Activated T-cell treated with anti-CD3 and anti-CD28 coated beads for 1 hour (primary cell): Measurements from ENCODE around the gene PALLD.

ENCODE experiments used
- DNase-seq: peaks from one replicate; pipeline ENCODE4 v3.0.0-alpha.2; 2020; ENCODE audit warnings: low read depth

Gene PALLD

DNA sequence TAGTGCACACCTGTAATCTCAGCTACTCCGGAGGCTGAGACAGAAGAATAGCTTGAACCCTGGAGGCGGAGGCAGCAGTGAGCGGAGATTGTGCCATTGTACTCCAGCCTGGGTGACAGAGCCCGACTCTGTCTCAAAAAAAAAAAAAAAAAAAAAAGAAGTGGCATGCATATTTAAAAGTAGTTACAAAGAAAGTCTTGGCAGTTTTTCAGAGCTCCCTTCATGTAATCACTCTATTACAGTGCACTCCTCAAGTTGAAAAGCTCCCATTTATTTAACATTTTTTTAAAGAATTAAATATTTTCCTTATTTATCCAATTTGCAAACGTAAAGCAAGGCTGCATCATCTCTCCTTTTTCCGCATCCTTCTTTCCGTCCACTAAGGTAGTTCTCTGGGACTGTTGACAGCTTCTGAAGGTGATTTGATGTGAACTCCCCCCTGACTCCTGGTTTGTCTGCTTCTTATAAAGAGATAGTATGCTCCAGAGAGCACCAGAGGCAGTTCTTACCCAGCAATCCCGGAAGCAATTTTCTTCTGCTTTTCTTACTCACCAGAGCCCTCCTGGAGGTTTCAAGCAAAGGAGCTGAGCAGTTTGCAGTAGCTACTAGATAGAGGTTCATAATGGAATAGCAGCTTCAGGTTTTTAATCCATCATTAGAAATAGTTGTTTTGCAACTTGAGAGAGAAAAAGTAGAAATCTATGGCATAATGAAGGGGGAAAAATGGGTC, 151.0 kb downstream of the PALLD start:
- DNase-seq: no peak

DNA sequence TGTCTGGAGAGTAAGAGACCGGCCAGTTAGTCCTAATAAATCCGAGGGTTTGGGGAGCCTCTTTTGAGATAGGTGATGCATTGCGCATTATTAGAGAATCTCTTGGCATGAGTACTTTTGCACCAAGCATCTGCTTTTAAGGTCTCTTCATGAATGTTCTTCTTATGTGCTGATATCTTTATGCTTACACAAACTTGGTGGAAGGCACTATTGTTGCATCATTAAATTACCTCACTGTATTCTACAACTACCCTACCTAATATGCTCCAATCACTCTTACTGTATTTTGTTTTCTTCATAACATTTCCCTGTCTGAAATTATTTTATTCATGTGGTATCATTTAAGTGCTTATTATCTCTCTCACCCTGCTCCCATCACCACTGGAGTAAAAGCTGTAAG, 151.6 kb downstream of the PALLD start:
- DNase-seq: no peak

DNA sequence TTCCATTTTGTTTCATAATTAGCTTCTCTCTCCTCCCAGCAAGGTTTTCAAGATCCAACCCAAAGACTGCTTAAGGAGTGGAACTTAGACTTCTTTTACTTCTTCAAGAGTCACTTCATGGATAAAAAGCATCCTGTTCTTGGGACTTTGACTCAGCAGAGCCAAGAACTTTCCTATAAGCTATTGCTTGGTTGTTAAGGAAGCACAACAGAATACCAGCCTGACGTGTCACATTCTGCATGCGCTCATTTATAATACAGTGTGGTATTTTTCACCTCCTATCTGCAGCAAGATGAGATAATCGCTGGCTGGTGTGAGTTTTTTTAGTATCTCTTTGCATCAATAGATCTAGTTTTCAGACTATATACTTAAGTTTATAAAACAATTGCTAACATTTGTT, 152.1 kb downstream of the PALLD start:
- DNase-seq: no peak

DNA sequence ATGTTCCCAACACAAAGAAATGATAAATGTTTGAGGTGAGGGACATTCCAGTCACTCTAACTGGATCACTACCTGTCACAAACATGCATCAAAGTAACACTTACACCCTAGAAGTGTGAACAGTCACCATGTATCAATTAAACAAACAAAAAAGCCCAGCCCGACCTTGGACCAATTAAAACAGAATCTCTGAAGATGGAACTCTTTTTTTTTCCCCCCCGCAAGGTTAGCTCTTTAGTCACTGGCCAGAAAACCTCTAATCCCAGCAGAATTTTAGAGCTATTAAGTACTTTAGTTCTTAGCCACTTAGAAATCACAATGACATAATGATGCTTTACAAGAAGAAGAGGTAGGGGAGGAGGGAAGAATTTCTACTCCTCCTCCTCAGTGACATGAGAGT, 154.5 kb downstream of the PALLD start:
- DNase-seq: no peak

DNA sequence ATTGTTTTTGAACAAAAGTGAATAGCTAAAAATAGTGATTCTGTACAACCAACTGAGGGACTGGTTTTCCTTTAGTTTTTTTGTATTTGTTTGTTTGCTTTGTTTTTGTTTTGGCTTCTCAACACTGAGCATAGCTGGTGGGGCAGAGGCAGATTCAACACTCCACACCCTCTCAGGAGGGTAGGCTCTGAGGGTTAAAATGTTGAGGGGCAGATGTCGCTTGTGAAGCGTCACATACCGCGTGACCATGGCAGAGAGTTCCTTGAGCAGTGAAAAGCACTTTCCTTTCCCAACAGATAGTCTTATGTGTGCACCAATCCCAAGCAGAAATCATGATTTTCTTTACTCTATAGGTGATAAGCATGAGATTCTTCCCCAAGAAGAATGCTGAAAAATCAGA, 155.0 kb downstream of the PALLD start:
- no peak for DNase-seq

DNA sequence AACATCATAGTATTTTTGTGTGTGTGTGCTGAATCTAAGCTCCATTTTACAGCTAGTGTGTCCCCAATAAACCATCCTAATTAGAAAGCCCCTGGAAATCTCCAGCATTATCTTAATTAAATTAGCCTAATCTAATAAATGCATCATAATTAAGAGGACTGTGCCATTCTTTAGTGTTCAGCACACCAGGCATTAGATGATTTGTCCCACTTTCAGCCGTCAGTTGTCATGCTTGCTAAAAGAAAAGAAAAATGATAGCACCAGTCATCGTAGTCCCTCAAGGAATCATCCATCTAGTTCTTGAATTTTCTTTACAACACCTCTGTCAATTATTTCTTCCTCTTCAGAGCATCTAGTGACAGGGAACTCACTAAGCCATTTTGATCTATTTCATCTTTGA, 155.9 kb downstream of the PALLD start:
- DNase-seq: no peak

DNA sequence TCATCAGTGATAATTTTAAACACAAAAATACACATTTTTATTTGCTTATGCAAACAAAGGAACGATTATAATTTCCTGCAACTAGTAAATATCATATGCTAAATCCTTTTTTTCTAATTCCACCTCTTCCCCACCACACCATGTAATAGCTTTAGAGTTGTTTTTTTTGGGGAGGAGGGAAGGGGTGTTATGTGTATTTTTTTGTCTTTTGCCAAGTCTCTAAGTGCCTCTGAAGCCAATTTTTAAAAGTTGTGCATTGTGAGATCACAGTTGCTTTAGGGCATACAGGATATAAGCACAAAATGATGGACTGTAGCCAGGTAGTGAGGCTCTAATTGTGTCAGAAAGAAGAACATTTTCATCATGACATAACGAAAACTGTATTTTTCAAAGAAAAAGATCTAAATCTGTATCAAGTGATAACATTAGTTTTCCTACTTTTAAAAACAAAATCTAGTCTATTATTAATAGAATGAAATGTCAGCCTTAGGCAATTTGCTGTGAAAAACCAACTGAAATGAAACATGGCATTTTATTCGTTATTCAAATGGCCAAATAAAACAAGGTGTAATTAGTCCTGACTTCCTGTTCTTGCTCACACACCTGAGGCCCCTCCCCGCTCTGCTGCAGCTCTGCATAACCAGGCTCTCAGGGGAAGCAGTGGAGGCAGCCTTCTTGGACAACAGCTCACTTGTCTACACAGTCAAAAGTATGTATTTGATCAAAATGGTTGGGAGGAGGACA, 157.4 kb downstream of the PALLD start:
- no peak for DNase-seq

DNA sequence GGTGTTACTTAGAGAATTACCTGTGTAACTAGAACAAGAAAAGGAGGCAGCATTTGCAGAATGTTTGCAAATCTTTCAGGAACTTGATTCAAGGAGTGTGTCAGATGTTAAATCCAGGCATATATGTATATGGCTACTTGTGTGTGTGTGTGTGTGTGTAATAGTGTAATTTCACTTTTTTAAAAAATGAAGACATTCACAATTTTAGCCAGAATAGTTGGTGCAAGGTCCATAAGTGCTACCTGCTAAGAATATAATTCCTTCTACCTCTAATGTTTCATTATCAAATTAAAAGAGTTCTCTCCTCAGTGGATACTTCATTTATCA, 158.0 kb downstream of the PALLD start:
- DNase-seq: no peak

DNA sequence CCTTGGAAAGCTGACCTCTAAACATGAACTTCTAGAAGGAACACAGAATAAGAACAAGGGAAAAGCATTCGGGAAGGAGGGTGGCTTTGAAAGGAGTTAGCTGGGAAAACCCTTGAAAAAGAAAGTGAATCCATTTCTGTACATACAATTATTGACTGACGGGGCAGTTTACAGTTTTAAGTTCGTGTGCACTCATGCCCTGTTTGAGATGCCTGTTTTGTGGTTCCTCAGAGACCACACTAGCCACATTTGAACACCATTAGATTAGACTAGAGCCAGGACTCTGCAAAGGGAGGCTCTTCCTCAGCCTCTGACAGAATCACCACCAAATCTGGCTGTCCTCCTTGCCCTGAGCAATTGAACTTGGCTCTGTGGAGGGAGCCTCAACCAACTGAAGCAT, 158.3 kb downstream of the PALLD start:
- no peak for DNase-seq

DNA sequence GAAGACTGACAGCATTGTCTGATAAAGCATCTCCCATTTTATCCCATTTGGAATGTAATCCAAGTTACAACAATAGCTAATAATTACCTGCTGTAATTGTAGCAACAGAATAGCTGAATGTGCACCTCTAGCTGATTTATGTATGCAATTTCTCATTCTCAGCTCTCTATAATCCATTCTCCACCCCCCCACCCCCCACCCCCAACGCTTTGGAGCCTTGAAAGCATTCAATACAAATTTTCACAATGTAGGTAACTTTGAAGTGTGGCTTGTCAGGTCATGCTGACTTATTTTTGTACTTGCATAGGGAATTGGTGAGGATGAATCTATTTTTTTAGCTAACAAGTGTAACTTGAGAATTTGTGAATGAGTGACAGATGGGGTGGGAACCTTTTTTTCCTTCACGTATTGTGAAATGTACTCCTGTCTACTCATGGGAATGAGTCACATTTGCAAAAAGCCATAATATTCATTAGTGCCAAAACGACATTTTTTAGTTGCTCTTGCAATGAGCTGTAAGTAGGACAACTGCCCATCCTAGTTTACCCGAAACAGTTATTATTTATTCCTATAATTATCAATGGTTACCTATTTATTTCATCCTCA, 159.3 kb downstream of the PALLD start:
- no peak for DNase-seq

DNA sequence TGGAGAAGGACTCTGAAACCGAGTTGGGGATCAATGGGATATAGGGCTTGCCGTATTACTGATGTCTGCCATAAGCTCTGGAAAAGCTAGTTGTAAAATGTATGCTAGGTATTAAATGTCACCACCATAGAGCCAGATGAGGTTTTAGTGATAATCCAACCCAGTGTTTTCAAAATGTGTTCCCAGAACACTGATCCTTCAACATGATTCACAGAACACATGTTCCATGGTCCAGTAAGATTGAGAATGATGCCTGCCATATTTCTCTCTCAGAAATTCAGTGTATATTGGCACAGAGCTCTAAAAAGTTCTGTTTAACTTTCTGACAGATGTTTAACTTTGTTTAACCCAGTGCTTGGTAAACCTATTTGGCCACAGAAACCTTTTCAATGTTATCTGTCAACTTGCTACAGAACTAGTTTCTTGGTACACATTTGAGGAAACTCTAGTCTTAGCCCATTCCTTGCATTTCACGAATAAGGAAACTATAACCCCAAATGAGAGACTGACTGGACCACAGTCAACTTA, 160.2 kb downstream of the PALLD start:
- no peak for DNase-seq

DNA sequence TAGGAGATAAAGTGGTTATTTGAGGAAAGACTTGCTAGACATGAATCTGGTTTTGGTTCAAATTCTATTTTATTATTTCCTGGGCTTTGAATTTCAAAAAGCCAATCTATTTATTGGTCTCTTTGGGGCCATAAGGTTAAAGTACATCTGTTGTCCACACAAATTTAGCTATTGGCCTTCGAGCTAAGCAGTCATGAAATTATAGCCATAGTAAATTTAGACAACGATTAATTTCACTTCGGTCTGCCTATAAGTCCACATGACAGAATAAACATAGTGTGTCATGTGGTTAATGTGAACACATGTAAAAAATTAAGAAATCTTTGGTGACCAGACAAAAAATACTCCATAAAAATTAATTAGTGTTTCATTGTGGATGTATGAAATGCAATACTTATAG, 161.9 kb downstream of the PALLD start:
- DNase-seq: no peak

DNA sequence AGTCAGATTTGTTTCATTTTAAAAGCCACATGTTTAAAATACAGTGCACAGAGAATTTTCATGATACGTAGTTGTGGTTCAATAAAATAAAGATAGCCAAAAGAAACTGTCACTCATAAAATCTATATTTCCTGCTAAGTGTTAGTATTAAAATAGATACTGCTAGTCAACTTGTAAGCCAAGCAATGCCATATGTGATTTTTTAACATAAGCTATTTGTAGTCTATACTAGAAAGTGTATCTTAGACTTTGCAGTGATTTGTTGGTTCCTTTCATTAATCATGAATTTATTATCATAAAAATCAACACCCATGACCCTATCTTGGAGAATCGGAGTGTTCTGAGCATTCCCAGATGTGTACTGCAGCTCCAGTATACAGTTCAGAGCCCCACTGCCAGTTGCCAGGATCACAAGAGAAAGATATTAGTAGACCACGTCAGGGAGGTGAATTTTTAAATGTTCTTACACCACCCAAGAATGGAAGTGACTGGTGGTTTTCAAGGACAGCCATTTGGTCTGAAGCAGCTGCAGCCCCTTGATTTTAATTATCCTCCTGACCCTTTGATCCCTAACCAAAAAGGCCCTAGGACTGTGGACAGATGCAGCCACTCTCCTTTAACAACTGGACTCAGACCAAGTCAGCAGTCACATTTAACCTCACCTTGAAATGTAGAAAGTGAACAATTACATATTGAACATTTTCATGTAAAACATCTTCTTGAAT, 163.1 kb downstream of the PALLD start:
- no peak for DNase-seq

DNA sequence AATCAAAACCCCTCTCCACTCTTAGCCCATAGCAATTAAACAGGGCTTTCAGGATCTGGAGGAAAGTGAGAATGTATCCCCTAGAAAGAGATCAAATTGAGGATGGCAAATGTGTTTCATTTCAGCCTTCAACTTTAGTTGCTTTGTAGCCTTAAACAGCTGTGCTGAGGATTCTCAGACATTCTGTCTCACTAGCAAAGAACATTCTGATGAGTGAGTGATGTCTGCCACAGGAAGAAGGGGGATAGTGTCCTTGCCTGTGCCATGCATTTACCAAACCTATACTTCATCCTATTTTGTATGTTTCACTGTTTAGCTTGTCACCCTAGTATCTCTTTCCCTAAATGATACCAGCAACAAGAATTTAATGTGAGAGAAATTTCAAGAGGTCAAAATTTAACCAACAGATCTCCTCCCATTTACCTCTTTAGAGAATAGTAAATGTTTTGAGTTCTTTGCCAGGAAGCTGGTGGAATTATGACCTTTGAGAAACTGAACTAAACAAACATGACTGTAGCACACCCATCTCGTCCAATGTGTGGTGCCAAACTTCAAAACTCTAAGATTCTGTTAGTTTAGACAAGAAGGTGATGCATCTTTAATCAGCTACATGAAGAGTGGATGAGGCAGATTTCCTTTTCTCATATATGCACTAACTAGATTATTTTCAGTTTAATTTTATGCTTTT, 165.6 kb downstream of the PALLD start:
- DNase-seq: no peak

DNA sequence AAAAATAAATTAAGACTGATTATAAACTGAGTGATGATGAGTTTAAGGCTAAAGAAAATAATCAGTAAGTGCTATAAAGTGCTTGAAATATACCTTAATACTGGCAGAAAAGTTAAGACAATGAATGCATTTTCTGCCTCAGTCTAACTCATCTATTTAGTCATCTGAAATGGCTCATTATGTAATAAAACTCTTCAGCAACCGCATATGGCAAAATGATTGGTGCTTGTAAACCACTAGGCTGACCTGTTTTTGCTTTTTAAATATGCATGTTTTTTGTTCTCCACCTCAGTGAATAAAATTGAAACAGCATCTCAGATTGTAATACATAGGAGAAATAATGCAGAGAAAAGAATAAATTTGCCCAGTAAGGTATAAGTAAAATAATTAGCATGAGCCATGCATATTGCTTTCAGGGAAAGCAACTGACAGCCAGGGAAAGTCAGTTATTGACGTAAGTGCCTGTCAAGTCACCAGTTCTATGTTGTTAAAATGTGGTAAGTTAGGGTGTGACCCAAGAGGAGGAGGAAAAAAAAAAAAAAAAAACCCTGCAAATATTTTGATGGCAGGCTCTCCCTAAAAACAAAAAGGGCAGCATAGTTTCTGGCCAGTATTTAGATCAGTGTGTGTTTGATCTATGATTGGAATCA, 167.5 kb downstream of the PALLD start:
- DNase-seq: no peak

DNA sequence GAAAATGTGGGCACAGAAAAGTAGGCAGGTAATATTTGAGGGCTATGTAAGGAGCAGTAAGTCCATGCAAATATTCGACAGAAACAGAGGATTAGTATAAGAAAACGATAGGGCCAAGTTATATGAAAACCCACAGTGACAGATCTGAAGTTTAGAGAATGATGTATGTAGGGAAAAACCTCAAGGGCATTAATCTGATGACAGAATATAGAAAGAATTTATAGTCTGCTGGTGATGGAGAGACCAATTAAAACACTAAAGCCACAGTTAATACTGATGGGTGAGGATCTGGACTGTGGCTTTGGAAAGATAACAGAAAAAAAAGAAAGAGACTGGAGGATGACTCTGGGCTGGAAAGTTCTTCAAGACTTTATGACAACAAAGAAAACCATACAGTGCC, 169.7 kb downstream of the PALLD start:
- DNase-seq: no peak

DNA sequence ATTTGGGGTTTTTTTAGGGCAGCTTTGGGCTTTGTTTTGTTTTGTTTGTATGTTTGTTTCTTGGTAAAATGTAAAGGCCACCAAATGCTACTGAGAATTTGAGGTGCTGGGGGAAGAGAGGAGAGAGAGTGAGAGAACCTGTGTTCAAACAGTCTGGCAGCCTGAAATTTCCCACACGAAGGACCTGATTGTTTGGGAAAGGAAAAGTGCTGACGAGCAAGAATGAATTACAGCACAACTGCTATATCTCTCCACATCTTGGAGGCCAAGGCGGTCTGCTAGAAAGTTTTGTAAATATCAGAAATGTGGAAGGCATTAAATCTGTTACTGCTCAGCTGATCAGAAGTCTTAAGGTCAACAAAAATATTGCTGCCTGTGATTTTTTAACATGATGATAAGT, 170.5 kb downstream of the PALLD start:
- no peak for DNase-seq

DNA sequence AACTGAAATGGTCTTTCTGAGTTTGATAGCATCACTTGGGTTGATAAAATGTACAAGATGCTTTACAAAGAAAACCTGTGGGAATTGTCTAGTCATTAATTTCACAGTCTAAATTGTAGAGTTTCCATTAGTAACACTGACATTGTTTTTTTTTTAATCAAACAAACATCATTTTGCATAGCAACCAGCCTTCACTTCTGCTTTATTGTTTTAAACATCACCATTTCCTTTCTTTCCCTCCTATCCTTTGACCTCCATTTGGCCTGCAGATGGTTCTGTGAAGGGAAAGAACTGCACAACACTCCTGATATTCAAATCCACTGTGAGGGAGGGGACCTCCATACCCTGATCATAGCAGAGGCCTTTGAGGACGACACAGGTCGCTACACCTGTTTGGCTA, 171.1 kb downstream of the PALLD start:
- no peak for DNase-seq

DNA sequence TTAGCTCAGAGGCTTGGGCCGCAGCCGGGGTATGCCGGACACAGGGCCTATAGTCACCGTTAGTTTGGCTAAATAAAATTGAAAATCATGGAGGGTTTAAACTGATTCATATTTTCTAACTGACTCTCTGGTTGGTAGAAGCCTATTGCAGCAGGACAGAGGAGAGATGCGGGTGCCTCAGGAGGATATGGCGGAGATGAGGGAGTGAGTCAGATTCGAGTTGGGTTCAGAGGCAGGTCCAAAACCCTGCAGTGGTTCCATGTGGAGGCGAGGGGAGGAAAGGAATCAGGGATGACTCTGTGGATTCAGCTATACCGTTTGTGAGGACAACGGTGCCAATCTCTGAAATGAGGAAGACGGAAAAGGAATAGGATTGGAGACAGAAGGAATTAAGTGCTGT, 176.6 kb downstream of the PALLD start:
- no peak for DNase-seq

DNA sequence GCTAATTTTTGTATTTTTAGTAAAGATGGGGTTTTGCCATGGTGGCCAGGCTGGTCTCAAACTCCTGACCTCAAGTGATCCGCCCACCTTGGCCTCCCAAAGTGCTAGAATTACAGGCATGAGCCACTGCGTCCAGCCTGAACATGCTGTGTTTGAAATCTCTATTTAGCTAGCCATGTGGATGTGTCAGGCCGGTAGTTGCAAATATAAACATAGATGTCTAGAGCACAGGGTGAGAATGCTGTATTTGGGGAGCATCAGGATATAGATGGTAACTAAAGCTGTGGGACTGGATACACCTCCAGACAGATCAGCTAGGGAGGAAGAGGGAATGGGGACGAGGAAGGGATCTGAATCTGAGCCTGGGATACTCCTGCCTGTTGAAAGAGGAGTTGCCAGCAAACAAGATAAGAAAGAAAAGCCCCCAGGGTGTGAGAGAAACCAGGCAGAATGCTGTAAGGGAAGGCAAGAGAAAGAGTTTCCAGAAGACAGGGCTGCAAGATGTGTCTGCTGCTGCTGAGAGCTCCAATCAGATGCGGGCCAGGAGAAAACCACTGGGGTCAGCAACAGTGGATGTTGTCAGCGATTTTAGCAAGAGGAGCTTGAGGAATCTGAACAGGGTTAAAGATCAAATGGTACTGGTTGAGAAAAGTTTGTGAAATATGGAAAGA, 177.4 kb downstream of the PALLD start:
- no peak for DNase-seq

DNA sequence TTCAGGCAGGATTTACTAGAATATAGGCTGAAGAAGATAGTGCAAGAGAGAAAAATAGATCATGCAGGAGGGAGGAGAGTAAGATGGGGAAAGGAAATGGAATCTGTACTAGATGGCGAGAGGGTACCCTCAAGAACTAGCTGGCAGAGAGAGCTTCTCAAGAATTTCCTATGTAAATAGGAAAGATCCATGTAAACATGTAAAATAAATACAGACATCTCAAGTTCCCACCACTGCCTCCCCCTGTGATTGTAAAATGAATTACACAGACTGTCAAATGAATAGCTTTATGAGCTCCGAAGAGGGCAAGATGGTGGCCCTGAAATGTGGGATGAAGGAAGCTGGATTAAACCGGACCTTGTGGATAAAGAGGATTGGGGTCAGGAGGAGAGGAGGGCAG, 178.0 kb downstream of the PALLD start:
- no peak for DNase-seq
